CD4-positive, alpha-beta T cell treated with Interferon gamma for 1 hour (primary cell): ENCODE data around the gene HTRA3.

Source experiments
- DNase-seq: peaks from one replicate; pipeline ENCODE4 v3.0.0-alpha.2; 2020

The HTRA3 gene

GRCh38 chr4:8316251-8316771 lies 46.8 kb downstream of the HTRA3 start:
- no peak for DNase-seq

GRCh38 chr4:8316911-8317351 lies 47.4 kb downstream of the HTRA3 start:
- no peak for DNase-seq

- no peak for DNase-seq
Measured at GRCh38 chr4:8317474-8317873, 47.9 kb downstream of the HTRA3 start.

- no peak for DNase-seq
Measured at GRCh38 chr4:8318509-8318908, 49.0 kb downstream of the HTRA3 start.

- no peak for DNase-seq
Measured at GRCh38 chr4:8319061-8319460, 49.5 kb downstream of the HTRA3 start.

GRCh38 chr4:8319731-8320385 lies 50.3 kb downstream of the HTRA3 start:
- DNase-seq = no peak

- no peak for DNase-seq
Measured at GRCh38 chr4:8320386-8320750, 50.8 kb downstream of the HTRA3 start.

GRCh38 chr4:8321220-8321619 lies 51.7 kb downstream of the HTRA3 start:
- no peak for DNase-seq

- no peak for DNase-seq
Measured at GRCh38 chr4:8321771-8322170, 52.2 kb downstream of the HTRA3 start.

- no peak for DNase-seq
Measured at GRCh38 chr4:8322794-8323704, 53.5 kb downstream of the HTRA3 start.

GRCh38 chr4:8323947-8324555 lies 54.5 kb downstream of the HTRA3 start:
- no peak for DNase-seq

- DNase-seq = no peak
Measured at GRCh38 chr4:8324640-8325239, 55.2 kb downstream of the HTRA3 start.

GRCh38 chr4:8325291-8325973 lies 55.9 kb downstream of the HTRA3 start:
- no peak for DNase-seq

- no peak for DNase-seq
Measured at GRCh38 chr4:8326206-8326605, 56.7 kb downstream of the HTRA3 start.

- DNase-seq = no peak
Measured at GRCh38 chr4:8328456-8328855, 58.9 kb downstream of the HTRA3 start.

GRCh38 chr4:8328866-8329559 lies 59.5 kb downstream of the HTRA3 start:
- no peak for DNase-seq

GRCh38 chr4:8329560-8329858 lies 60.0 kb downstream of the HTRA3 start:
- no peak for DNase-seq

- DNase-seq = no peak
Measured at GRCh38 chr4:8329859-8330761, 60.6 kb downstream of the HTRA3 start.

GRCh38 chr4:8330821-8331574 lies 61.4 kb downstream of the HTRA3 start:
- DNase-seq = no peak

- no peak for DNase-seq
Measured at GRCh38 chr4:8331575-8331955, 62.0 kb downstream of the HTRA3 start.
